MCF 10A (cell line): Measurements from ENCODE around the gene PKLR. TPM values are rescaled to one million over a fixed set of nuclear protein-coding genes. Genes with fewer than 3 reads are reported as not detected.
A peak's percentile ranks its signal among the peaks of the same experiment; 100 is the strongest.

Experiments used
- BruUV-seq: library from RNA; stranded (reverse); fragments of 400-500 nt; replicated peaks from 2 replicates; lab custom pipeline; 2021; lab: Mats Ljungman, UMichigan
- CTCF ChIA-PET: fragments of 300-600 bp; sonication (Branson Sonifier 250); formaldehyde crosslinking; extraction: SDS; loops from one replicate; lab custom pipeline; 2021; ENCODE audit warnings: antibody characterized with exemption, inconsistent platforms; lab: Yijun Ruan, JAX
- POLR2A ChIA-PET: fragments of 300-600, 350-650 bp; sonication (Branson Sonifier 250); formaldehyde crosslinking; extraction: SDS; loops from one replicate; lab custom pipeline; 2020; ENCODE audit warnings: antibody characterized with exemption, inconsistent platforms; lab: Yijun Ruan, JAX
- DNase-seq: peaks from one replicate; pipeline ENCODE4 v3.0.0-alpha.2; 2018; ENCODE audit not compliant: unreplicated experiment
- H3K27ac Mint-ChIP-seq: one replicate; pipeline ENCODE4 v1.8.0; 2022; ENCODE audit warnings: mild to moderate bottlenecking, low read depth, mixed read lengths; ENCODE audit not compliant: unreplicated experiment
- H3K27me3 Mint-ChIP-seq: one replicate; pipeline ENCODE4 v1.8.0; 2022; ENCODE audit warnings: mixed read lengths; ENCODE audit not compliant: insufficient read depth, unreplicated experiment
- H3K36me3 Mint-ChIP-seq: one replicate; pipeline ENCODE4 v1.8.0; 2022; ENCODE audit warnings: mild to moderate bottlenecking, moderate library complexity, mixed read lengths; ENCODE audit not compliant: insufficient read depth, unreplicated experiment
- H3K4me1 Mint-ChIP-seq: one replicate; pipeline ENCODE4 v1.8.0; 2022; ENCODE audit warnings: mixed read lengths; ENCODE audit not compliant: insufficient read depth, unreplicated experiment
- H3K4me3 Mint-ChIP-seq: one replicate; pipeline ENCODE4 v1.8.0; 2022; ENCODE audit warnings: mild to moderate bottlenecking, moderate library complexity, mixed read lengths; ENCODE audit not compliant: unreplicated experiment
- H3K9me3 Mint-ChIP-seq: one replicate; pipeline ENCODE4 v1.8.0; 2022; ENCODE audit warnings: mixed read lengths; ENCODE audit not compliant: unreplicated experiment
- intact Hi-C: fragments of 100-400 bp; cut with micrococcal nuclease; formaldehyde crosslinking; loops from 2 replicates; pipeline ENCODE4 v1.14.1; 2022
- total RNA-seq: library from RNA; stranded (reverse); gene quantifications from 2 replicates; pipeline ENCODE4 v1.2.3, GENCODE V29; 2022
- TF ChIP-seq, protein P1 (sequence below): fragments of 200-600 bp; IDR thresholded peaks from one replicate; pipeline ENCODE4 v1.8.0; 2022; ENCODE audit warnings: antibody characterized with exemption, mild to moderate bottlenecking; ENCODE audit not compliant: unreplicated experiment

PKLR gene
- total RNA-seq, 1 experiment from 2014 or later, result not detected

DNA sequence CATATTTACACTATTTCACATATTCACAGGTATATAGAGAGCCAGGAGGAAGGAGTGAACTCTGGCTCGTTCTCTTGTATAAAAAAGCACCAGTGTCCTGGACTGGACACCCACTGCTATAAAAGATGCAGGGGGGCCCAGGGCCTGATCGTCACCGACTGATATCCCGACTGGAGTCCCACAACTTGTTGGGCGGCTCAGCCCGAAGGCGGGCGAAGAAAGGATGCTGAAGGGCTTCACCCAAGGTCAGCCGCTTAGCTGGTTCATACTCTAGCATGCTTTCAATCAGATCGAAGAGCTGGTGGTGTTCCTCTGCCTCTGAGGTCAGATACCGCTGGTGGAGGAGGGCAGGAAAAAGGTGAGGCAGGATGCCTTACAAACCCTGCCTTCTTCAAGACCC lies 38.2 kb downstream of the PKLR start:
- Mint-ChIP-seq H3K4me1 (peaks cover 18% of the 10 kb centered on the region), H3K9me3 (no peaks in the 10 kb centered on the region), H3K36me3 (peaks cover 93% of the 10 kb centered on the region), H3K27ac (peak overlapping the region; percentile 96), H3K4me3 (peak overlapping the region; percentile 98), H3K27me3 (no peaks in the 10 kb centered on the region)
- POLR2A ChIA-PET, result interaction anchor here (1.0 to 6.6 kb wide), 3 partner anchors 7 to 45 kb away, joined by 3 to 98 read pairs (median 3); partner anchors contain the start of genes CLK2, ENTREP3 and FDPS
- no peak for DNase-seq
- intact Hi-C loops, result loop anchor here (5.0 kb wide), 1 partner anchor 56 kb away; the partner anchor contains the start of genes MTX1 and THBS3
- TF ChIP-seq, protein P1, sequence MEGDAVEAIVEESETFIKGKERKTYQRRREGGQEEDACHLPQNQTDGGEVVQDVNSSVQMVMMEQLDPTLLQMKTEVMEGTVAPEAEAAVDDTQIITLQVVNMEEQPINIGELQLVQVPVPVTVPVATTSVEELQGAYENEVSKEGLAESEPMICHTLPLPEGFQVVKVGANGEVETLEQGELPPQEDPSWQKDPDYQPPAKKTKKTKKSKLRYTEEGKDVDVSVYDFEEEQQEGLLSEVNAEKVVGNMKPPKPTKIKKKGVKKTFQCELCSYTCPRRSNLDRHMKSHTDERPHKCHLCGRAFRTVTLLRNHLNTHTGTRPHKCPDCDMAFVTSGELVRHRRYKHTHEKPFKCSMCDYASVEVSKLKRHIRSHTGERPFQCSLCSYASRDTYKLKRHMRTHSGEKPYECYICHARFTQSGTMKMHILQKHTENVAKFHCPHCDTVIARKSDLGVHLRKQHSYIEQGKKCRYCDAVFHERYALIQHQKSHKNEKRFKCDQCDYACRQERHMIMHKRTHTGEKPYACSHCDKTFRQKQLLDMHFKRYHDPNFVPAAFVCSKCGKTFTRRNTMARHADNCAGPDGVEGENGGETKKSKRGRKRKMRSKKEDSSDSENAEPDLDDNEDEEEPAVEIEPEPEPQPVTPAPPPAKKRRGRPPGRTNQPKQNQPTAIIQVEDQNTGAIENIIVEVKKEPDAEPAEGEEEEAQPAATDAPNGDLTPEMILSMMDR, result no peak
- CTCF ChIA-PET, result interaction anchor here (1.0 to 14.5 kb wide), 4 partner anchors 11 to 60 kb away, joined by 3 to 238 read pairs (median 4); partner anchors contain the start of gene ENTREP3
- BruUV-seq, result TSS peak; percentile 1

DNA sequence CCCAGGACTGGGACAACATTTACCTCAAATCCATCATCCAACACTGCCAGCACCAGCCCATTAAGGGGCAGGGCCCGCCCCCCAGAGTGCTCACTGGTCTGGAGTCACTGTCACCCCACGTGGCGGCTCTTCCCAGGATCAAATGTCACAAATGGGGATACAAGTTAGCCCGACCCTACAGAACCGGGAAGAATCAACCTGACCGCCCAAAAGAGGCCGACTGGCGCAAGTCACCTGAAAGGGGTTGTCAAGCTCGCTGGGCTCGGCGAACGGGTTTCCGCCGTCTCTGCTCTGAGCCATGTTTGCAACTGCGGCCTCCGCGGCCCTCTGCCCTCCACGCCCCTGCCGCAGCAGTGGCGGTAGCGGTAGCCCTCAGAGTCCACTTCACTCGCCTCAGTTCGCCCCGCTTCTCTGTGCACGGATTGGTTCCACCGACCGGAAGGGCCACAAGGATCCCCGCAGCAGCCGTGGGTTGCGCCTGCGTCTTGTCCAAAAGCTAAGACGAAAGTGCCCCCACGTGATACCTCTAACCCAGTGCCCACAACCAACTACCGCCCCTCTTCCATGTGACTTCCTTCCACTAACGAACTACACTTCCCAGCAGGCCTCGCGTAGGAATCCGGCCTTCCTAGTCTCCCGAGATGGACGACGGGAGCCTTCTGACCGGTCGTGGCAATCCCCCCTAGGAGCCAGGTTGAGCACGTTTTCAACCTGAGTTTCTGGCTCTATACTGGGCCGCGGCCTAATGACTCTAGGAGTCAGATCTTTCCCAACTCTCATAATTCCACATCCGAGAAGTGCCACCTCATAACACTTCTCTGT lies 39.2 kb downstream of the PKLR start, which contains the start of gene SCAMP3:
TSS of gene SCAMP3 (minus strand) at position 509 of the 822 bp plus-strand sequence. CDS start at position 300, 209 bp downstream.
- peak within 1 kb of the TSS; percentile 98 for H3K4me3 Mint-ChIP-seq
- no peaks in the 10 kb centered on the region for H3K9me3 Mint-ChIP-seq
- BruUV-seq, result TSS peak; percentile 42
- POLR2A ChIA-PET, result interaction anchor here (0.5 to 6.6 kb wide), 21 partner anchors 10 to 860 kb away, joined by 3 to 98 read pairs (median 5); partner anchors contain the start of genes ASH1L, CLK2, FDPS and HCN3
- CTCF ChIA-PET, result interaction anchor here (0.6 to 5.5 kb wide), 6 partner anchors 10 to 1321 kb away, joined by 3 to 150 read pairs (median 5); partner anchors contain the start of gene CLK2
- H3K27me3 Mint-ChIP-seq, result no peaks in the 10 kb centered on the region
- peak within 1 kb of the TSS; percentile 96 for H3K27ac Mint-ChIP-seq
- DNase-seq, result peak; percentile 100
- H3K36me3 Mint-ChIP-seq, result peaks cover 94% of the 10 kb centered on the region
- TF ChIP-seq, protein P1, result no peak
- H3K4me1 Mint-ChIP-seq, result peaks cover 18% of the 10 kb centered on the region
- intact Hi-C loops, result loop anchor here (5.0 kb wide), 1 partner anchor 55 kb away; the partner anchor contains the start of genes MTX1 and THBS3

DNA sequence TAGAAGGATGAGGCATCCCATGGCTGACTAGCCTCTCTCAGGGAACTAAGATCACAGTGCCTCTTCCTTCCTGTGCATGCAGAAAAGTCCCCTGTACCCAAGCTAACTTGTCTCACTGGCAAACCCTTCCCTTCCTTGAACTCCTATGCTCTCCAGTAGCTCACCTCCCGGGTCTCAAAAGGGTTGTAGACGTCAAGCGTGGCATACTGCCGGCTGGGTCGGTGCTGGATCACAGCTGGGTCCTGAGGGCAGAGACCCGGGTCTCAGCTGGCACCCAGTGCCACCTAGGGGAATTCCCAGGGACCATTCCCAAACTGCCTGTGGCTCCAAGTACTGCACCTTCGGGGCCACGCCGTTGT lies 39.8 kb downstream of the PKLR start:
- TF ChIP-seq, protein P1, result no peak
- Mint-ChIP-seq H3K27me3 (no peaks in the 10 kb centered on the region), H3K4me3 (peak overlapping the region; percentile 98), H3K27ac (peak overlapping the region; percentile 96), H3K9me3 (no peaks in the 10 kb centered on the region), H3K36me3 (peaks cover 93% of the 10 kb centered on the region), H3K4me1 (peaks cover 23% of the 10 kb centered on the region)
- POLR2A ChIA-PET, result interaction anchor here (0.5 to 6.6 kb wide), 19 partner anchors 11 to 861 kb away, joined by 3 to 98 read pairs (median 5); partner anchors contain the start of genes ASH1L, CLK2, FDPS and HCN3
- no TSS peak for BruUV-seq
- CTCF ChIA-PET, result interaction anchor here (0.6 to 5.5 kb wide), 7 partner anchors 10 to 60 kb away, joined by 3 to 150 read pairs (median 5); partner anchors contain the start of gene CLK2
- intact Hi-C loops, result loop anchor here (5.0 kb wide), 1 partner anchor 54 kb away; the partner anchor contains the start of genes MTX1 and THBS3
- DNase-seq, result no peak
